HuH-7.5 (cell line): ENCODE results near the gene SEC61A2.

ENCODE experiments used
- DNase-seq: peaks from one replicate; pipeline ENCODE4 v3.0.0; 2011; ENCODE audit warnings: low spot score

Gene SEC61A2

GRCh38 chr10:12196531-12197211 is 67.2 kb downstream of the SEC61A2 start:
- DNase-seq, result no peak

- DNase-seq, result no peak
Measured at GRCh38 chr10:12198156-12198555, 68.7 kb downstream of the SEC61A2 start.

GRCh38 chr10:12200850-12201249 is 71.4 kb downstream of the SEC61A2 start:
- DNase-seq, result no peak

- DNase-seq, result no peak
Measured at GRCh38 chr10:12201543-12201942, 72.1 kb downstream of the SEC61A2 start.

GRCh38 chr10:12202226-12202625 is 72.7 kb downstream of the SEC61A2 start:
- no peak for DNase-seq

- no peak for DNase-seq
Measured at GRCh38 chr10:12205082-12205481, 75.6 kb downstream of the SEC61A2 start.

- no peak for DNase-seq
Measured at GRCh38 chr10:12207114-12207513, 77.6 kb downstream of the SEC61A2 start.

- DNase-seq, result no peak
Measured at GRCh38 chr10:12208460-12208859, 79.0 kb downstream of the SEC61A2 start.

- DNase-seq, result no peak
Measured at GRCh38 chr10:12212454-12212853, 83.0 kb downstream of the SEC61A2 start.

GRCh38 chr10:12213621-12214020 is 84.1 kb downstream of the SEC61A2 start:
- DNase-seq, result no peak

- DNase-seq, result no peak
Measured at GRCh38 chr10:12214093-12214492, 84.6 kb downstream of the SEC61A2 start.

- no peak for DNase-seq
Measured at GRCh38 chr10:12214763-12215218, 85.3 kb downstream of the SEC61A2 start.
